Stimulated activated CD4-positive, alpha-beta T cell treated with anti-CD3 and anti-CD28 coated beads, Interleukin-12 subunit alpha, Interleukin-12 subunit beta, amount 100 ng/mL, for 24 hours (primary cell): ENCODE measurements around the gene RALGPS1.

Experiments used
- DNase-seq, 2 experiments: peaks; one replicate each; pipeline ENCODE4 v3.0.0-alpha.2; 2020; ENCODE audit warnings: low read depth in 2 of 2

The RALGPS1 gene

GRCh38 chr9:127224178-127224882 lies 309.7 kb downstream of the RALGPS1 start:
- peak; percentile 74 to 77 for DNase-seq

- DNase-seq = peak; percentile 84 to 93
These were observed 310.5 kb downstream of the RALGPS1 start for GRCh38 chr9:127224883-127225739.

GRCh38 chr9:127225801-127226625 lies 311.4 kb downstream of the RALGPS1 start:
- no peak for DNase-seq

GRCh38 chr9:127229691-127230417 lies 315.3 kb downstream of the RALGPS1 start:
- no peak for DNase-seq

GRCh38 chr9:127231666-127232065 lies 317.1 kb downstream of the RALGPS1 start:
- DNase-seq = no peak

- DNase-seq = no peak
These were observed 318.4 kb downstream of the RALGPS1 start for GRCh38 chr9:127232833-127233549.

- DNase-seq = no peak
These were observed 319.0 kb downstream of the RALGPS1 start for GRCh38 chr9:127233550-127233949.

GRCh38 chr9:127233989-127234388 lies 319.4 kb downstream of the RALGPS1 start:
- DNase-seq = no peak

- DNase-seq = no peak
These were observed 323.2 kb downstream of the RALGPS1 start for GRCh38 chr9:127237801-127238200.

- DNase-seq = no peak
These were observed 326.8 kb downstream of the RALGPS1 start for GRCh38 chr9:127241354-127241753.

GRCh38 chr9:127244609-127245601 lies 330.3 kb downstream of the RALGPS1 start:
- DNase-seq = peak; percentile 88 to 97

GRCh38 chr9:127245637-127246164 lies 331.1 kb downstream of the RALGPS1 start:
- DNase-seq = no peak

- DNase-seq = no peak
These were observed 333.7 kb downstream of the RALGPS1 start for GRCh38 chr9:127248241-127248640.

GRCh38 chr9:127249877-127250276 lies 335.3 kb downstream of the RALGPS1 start:
- DNase-seq = no peak

GRCh38 chr9:127250896-127251391 lies 336.4 kb downstream of the RALGPS1 start:
- no peak for DNase-seq

- no peak for DNase-seq
These were observed 338.1 kb downstream of the RALGPS1 start for GRCh38 chr9:127252410-127253318.

GRCh38 chr9:127253446-127253845 lies 338.9 kb downstream of the RALGPS1 start:
- DNase-seq = no peak

- no peak for DNase-seq
These were observed 341.1 kb downstream of the RALGPS1 start for GRCh38 chr9:127255692-127256091.
